Naive B cell (primary cell): ENCODE data around the gene SDCBP2. TPM values are rescaled to one million over a fixed set of nuclear protein-coding genes. Genes with fewer than 3 reads are reported as not detected.

Source experiments
- ATAC-seq, 2 donors: fragments of 150-1000 bp; cut with Tn5 transposase; 2 replicates each; pipeline ENCODE4 v1.10.0; 2021; ENCODE audit warnings: low read depth in 2 of 2, mild to moderate bottlenecking in 2 of 2, moderate library complexity in 2 of 2
- DNase-seq: peaks from one replicate; pipeline ENCODE4 v3.0.0; 2022
- H3K27ac Mint-ChIP-seq, 6 donors: one replicate each; pipeline ENCODE4 v1.8.0; 2020 to 2022; ENCODE audit warnings: mild to moderate bottlenecking in 6 of 6, mixed read lengths in 6 of 6, moderate library complexity in 5 of 6, inconsistent platforms in 2 of 6
- H3K27me3 Mint-ChIP-seq, 3 donors: one replicate each; pipeline ENCODE4 v1.8.0; 2021 to 2022; ENCODE audit warnings: mixed read lengths in 3 of 3, mild to moderate bottlenecking in 1 of 3
- H3K36me3 Mint-ChIP-seq, 2 donors: one replicate each; pipeline ENCODE4 v1.8.0; 2020 to 2022; ENCODE audit warnings: mixed read lengths in 2 of 2, inconsistent platforms in 1 of 2, mild to moderate bottlenecking in 1 of 2
- H3K4me1 Mint-ChIP-seq, 3 donors: one replicate each; pipeline ENCODE4 v1.8.0; 2020 to 2022; ENCODE audit warnings: mixed read lengths in 3 of 3, inconsistent platforms in 1 of 3, mild to moderate bottlenecking in 1 of 3, moderate library complexity in 1 of 3
- H3K4me3 Mint-ChIP-seq, 8 donors: one replicate each; pipeline ENCODE4 v1.8.0; 2020 to 2022; ENCODE audit warnings: mild to moderate bottlenecking in 8 of 8, mixed read lengths in 8 of 8, moderate library complexity in 8 of 8, inconsistent platforms in 2 of 8
- H3K9me3 Mint-ChIP-seq, 7 donors: one replicate each; pipeline ENCODE4 v1.8.0; 2020 to 2022; ENCODE audit warnings: mixed read lengths in 7 of 7, mild to moderate bottlenecking in 5 of 7, inconsistent platforms in 2 of 7, moderate library complexity in 1 of 7
- polyA plus RNA-seq, 6 donors: library from polyadenylated mRNA; unstranded; fragments of 300-500 nt; fragmentation: Illumina TruSeq; gene quantifications; one replicate each; pipeline ENCODE4 v1.2.3, GENCODE V29; 2021; ENCODE audit warnings: low read depth in 6 of 6

SDCBP2 gene
- polyA plus RNA-seq, 6 donors from 2014 or later, result 0.60 to 1.4 (median 0.96) TPM; not detected in 1

DNA sequence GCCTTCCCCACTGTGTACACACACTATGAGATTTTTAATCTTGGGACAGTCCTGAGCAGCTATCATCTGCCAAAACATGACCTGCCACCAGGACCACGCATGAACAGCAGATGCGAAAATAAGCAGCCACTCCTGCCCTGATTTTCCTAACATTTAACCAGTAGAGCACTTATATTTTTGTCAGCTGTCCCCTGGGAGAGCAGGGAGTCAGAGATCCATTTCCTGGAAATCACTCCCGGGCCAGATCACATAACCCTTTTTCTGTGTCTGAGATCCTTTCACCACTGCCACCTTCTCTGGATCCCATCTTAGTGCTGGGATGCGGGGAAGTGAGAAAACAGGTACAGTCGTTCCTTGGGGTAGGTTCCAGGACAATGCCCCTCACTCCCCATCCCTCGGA, 5.7 kb downstream of the SDCBP2 start:
- peaks cover 0 to 22% (median 12%) of the 10 kb centered on the region in 3 donors for H3K4me1 Mint-ChIP-seq
- DNase-seq (no peak), ATAC-seq (no peak)
- H3K4me3 Mint-ChIP-seq, result peak overlapping the region in 2 of 8 donors; percentile 24 to 53
- no peaks in the 10 kb centered on the region for H3K9me3 Mint-ChIP-seq
- no peaks in the 10 kb centered on the region for H3K36me3 Mint-ChIP-seq
- peaks cover 0 to 7% (median 6%) of the 10 kb centered on the region in 3 donors for H3K27me3 Mint-ChIP-seq
- H3K27ac Mint-ChIP-seq, result peak overlapping the region in 4 of 6 donors; percentile 19 to 92 (median 56)

- peaks cover 0 to 16% (median 6%) of the 10 kb centered on the region in 3 donors for H3K4me1 Mint-ChIP-seq
- H3K27ac Mint-ChIP-seq, result peak overlapping the region in 4 of 6 donors; percentile 27 to 76 (median 32)
- H3K27me3 Mint-ChIP-seq, result peaks cover 0 to 7% (median 6%) of the 10 kb centered on the region in 3 donors
- H3K9me3 Mint-ChIP-seq, result no peaks in the 10 kb centered on the region
- H3K36me3 Mint-ChIP-seq, result no peaks in the 10 kb centered on the region
- no peak for DNase-seq
- H3K4me3 Mint-ChIP-seq, result peak overlapping the region in 2 of 8 donors; percentile 24 to 53
- ATAC-seq, result no peak
Observed at GRCh38 chr20:1322511-1323245, 6.3 kb downstream of the SDCBP2 start.

- no peak for DNase-seq
- Mint-ChIP-seq H3K27me3 (peaks cover 0 to 7% (median 6%) of the 10 kb centered on the region in 3 donors), H3K4me1 (peaks cover 0 to 9% (median 0%) of the 10 kb centered on the region in 3 donors), H3K27ac (peak overlapping the region in 2 of 6 donors; percentile 8 to 76), H3K4me3 (no peak overlapping the region), H3K36me3 (no peaks in the 10 kb centered on the region), H3K9me3 (no peaks in the 10 kb centered on the region)
- ATAC-seq, result no peak
Observed at GRCh38 chr20:1321654-1321939, 7.3 kb downstream of the SDCBP2 start.

GRCh38 chr20:1320902-1321653, 7.9 kb downstream of the SDCBP2 start:
- H3K4me3 Mint-ChIP-seq, result peak overlapping the region in 1 of 8 donors; percentile 30
- ATAC-seq (no peak), DNase-seq (no peak)
- peaks cover 0 to 9% (median 0%) of the 10 kb centered on the region in 3 donors for H3K4me1 Mint-ChIP-seq
- no peaks in the 10 kb centered on the region for H3K9me3 Mint-ChIP-seq
- H3K27ac Mint-ChIP-seq, result peak overlapping the region in 3 of 6 donors; percentile 8 to 76 (median 32)
- peaks cover 0 to 7% (median 6%) of the 10 kb centered on the region in 3 donors for H3K27me3 Mint-ChIP-seq
- no peaks in the 10 kb centered on the region for H3K36me3 Mint-ChIP-seq

DNA sequence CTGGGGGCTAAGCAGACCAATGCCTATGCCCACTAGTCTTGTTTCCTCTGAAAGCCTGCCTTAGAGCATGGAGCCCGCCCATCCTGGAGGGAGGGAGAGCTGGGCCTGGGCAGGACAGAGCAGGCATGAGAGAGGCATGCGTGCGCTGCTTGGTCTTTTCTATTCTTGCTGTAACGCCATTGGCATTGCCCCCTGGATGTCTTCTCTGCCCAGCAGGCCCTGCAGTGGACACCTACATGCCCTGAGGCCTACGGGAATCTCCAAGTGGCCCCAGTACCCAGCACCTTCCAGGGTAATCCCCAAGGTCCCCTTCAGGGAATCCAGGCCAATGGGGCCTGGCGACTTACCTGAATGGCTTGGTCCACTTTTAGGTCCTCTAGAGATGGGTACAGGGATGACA, 8.9 kb downstream of the SDCBP2 start:
- peak overlapping the region in 2 of 6 donors; percentile 18 to 76 for H3K27ac Mint-ChIP-seq

DNA sequence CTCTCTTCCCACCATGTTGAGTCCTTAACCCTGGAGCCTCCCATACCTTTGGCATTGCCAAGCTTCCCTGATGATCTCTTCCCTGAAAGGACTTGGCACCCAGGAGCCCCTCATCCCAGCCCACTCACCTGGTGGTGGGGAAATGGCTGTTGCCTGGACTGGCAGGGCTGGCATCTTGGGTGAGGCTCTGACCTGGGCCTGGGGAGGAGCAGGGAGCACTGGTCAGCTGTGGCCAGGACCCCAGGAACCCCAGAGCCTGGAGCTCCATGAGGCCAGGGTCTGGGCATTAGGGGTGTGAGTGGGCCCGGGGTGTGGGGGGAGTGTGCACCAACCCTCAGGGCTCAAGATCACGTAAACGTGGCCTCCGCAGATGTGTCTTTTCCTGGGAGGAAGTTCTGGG, 9.5 kb downstream of the SDCBP2 start:
- Mint-ChIP-seq H3K9me3 (no peaks in the 10 kb centered on the region), H3K27me3 (peaks cover 0 to 11% (median 7%) of the 10 kb centered on the region in 3 donors), H3K4me1 (peaks cover 0 to 9% (median 0%) of the 10 kb centered on the region in 3 donors), H3K36me3 (no peaks in the 10 kb centered on the region), H3K27ac (peak overlapping the region in 1 of 6 donors; percentile 27), H3K4me3 (no peak overlapping the region)
- no peak for ATAC-seq
- DNase-seq, result no peak

More for the DNA sequence above, 8.9 kb downstream of the SDCBP2 start:
- H3K27me3 Mint-ChIP-seq, result peaks cover 0 to 8% (median 7%) of the 10 kb centered on the region in 3 donors
- ATAC-seq (no peak), DNase-seq (no peak)
- no peak overlapping the region for H3K4me3 Mint-ChIP-seq
- peaks cover 0 to 9% (median 0%) of the 10 kb centered on the region in 3 donors for H3K4me1 Mint-ChIP-seq
- H3K36me3 Mint-ChIP-seq, result no peaks in the 10 kb centered on the region
- H3K9me3 Mint-ChIP-seq, result no peaks in the 10 kb centered on the region

GRCh38 chr20:1319051-1319450, 9.9 kb downstream of the SDCBP2 start:
- Mint-ChIP-seq H3K9me3 (no peaks in the 10 kb centered on the region), H3K4me3 (no peak overlapping the region), H3K36me3 (no peaks in the 10 kb centered on the region), H3K27me3 (peaks cover 0 to 11% (median 7%) of the 10 kb centered on the region in 3 donors), H3K4me1 (peaks cover 0 to 7% (median 0%) of the 10 kb centered on the region in 3 donors), H3K27ac (peak overlapping the region in 3 of 6 donors; percentile 27 to 60 (median 47))
- ATAC-seq (no peak), DNase-seq (no peak)

GRCh38 chr20:1317545-1318255, 11.2 kb downstream of the SDCBP2 start:
- Mint-ChIP-seq H3K36me3 (no peaks in the 10 kb centered on the region), H3K27ac (peak overlapping the region in 2 of 6 donors; percentile 57 to 73), H3K4me1 (peaks cover 4 to 6% (median 6%) of the 10 kb centered on the region in 3 donors), H3K9me3 (no peaks in the 10 kb centered on the region), H3K4me3 (no peak overlapping the region), H3K27me3 (peaks cover 0 to 11% (median 7%) of the 10 kb centered on the region in 3 donors)
- ATAC-seq (no peak), DNase-seq (no peak)

DNA sequence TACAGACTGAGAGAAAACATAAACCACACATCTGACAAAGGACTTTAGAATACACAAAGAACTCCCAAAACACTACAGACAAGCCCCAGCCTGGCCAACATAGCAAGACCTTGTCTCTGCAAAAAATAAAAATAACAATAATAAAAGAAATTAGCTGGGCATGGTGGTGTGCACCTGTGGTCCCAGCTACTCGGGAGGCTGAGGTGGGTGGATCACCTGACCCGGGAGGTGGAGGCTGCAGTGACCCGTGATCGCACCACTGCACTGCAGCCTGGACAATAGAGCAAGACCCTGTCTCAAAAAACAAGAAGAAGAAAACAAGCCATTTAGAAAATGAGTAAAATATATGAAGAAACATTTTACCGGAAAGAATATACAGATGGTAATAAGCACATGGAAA, 13.1 kb downstream of the SDCBP2 start:
- peak overlapping the region in 1 of 6 donors; percentile 54 for H3K27ac Mint-ChIP-seq
- DNase-seq, result no peak
- H3K9me3 Mint-ChIP-seq, result no peaks in the 10 kb centered on the region
- no peaks in the 10 kb centered on the region for H3K36me3 Mint-ChIP-seq
- peaks cover 0 to 5% (median 0%) of the 10 kb centered on the region in 3 donors for H3K27me3 Mint-ChIP-seq
- no peak for ATAC-seq
- peaks cover 4 to 6% (median 4%) of the 10 kb centered on the region in 3 donors for H3K4me1 Mint-ChIP-seq
- no peak overlapping the region for H3K4me3 Mint-ChIP-seq

GRCh38 chr20:1313236-1313964, 15.5 kb downstream of the SDCBP2 start:
- ATAC-seq (peak; percentile 74 to 76), DNase-seq (peak; percentile 53)
- H3K27ac Mint-ChIP-seq, result peak overlapping the region in 3 of 6 donors; percentile 48 to 63 (median 57)
- no peaks in the 10 kb centered on the region for H3K9me3 Mint-ChIP-seq
- H3K36me3 Mint-ChIP-seq, result no peaks in the 10 kb centered on the region
- peak overlapping the region in 1 of 8 donors; percentile 16 for H3K4me3 Mint-ChIP-seq
- peaks cover 0 to 5% (median 0%) of the 10 kb centered on the region in 3 donors for H3K27me3 Mint-ChIP-seq
- H3K4me1 Mint-ChIP-seq, result peaks cover 4 to 6% (median 4%) of the 10 kb centered on the region in 3 donors

DNA sequence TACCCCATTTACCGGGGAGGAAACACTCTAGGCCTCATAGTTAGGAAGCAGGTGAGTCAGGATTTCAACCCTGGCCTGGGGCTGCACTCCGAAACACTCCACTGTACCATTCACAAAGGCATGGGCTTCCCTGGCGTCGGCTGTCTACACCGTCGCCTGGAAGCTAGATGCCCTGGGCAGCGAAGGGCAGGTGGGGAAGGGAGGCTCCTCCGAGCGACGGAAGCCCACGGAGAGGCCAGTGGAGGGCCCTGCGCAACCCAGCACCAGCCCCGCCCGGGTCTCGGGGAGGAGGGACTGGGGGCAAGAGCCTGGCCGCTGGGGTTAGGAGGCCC, 16.1 kb downstream of the SDCBP2 start:
- DNase-seq (no peak), ATAC-seq (no peak)
- Mint-ChIP-seq H3K4me3 (no peak overlapping the region), H3K27ac (no peak overlapping the region), H3K9me3 (no peaks in the 10 kb centered on the region), H3K27me3 (peaks cover 0 to 5% (median 0%) of the 10 kb centered on the region in 3 donors), H3K36me3 (no peaks in the 10 kb centered on the region), H3K4me1 (peaks cover 4 to 6% (median 4%) of the 10 kb centered on the region in 3 donors)

DNA sequence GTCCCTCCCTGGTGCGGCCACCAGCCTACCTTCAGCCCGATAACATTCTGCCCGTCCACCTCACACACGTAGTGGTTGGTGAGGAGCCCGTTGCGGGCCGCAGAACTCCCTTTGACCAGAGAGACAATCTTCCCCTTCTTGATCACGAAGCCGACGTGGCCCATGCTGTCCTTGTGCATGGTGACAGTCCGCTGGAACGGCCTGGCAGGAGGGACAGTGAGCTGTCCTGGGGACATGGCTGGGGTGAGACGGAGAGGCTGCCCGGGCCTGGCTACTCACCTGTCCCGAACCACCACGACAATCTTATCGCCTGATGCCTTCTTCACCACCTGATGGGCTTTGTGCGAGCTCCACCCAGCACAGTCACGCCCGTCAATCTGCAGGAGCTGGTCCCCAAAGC, 16.6 kb downstream of the SDCBP2 start:
- no peak overlapping the region for H3K4me3 Mint-ChIP-seq
- H3K9me3 Mint-ChIP-seq, result no peaks in the 10 kb centered on the region
- ATAC-seq (no peak), DNase-seq (no peak)
- H3K27ac Mint-ChIP-seq, result no peak overlapping the region
- H3K27me3 Mint-ChIP-seq, result peaks cover 0 to 5% (median 0%) of the 10 kb centered on the region in 3 donors
- H3K4me1 Mint-ChIP-seq, result peaks cover 4 to 6% (median 4%) of the 10 kb centered on the region in 3 donors
- no peaks in the 10 kb centered on the region for H3K36me3 Mint-ChIP-seq
